SU-DHL-6 (cell line): ENCODE data around the gene NDUFC2.
A peak's percentile ranks its signal among the peaks of the same experiment; 100 is the strongest.

Experiments used
- H2AFZ ChIP-seq: fragments of 200-600 bp; sonication (generic); 2 replicates; pipeline ENCODE4 v1.6.1; 2014; ENCODE audit warnings: low read depth, mild to moderate bottlenecking, moderate library complexity, mixed read lengths, antibody characterized with exemption, low read length; ENCODE audit not compliant: severe bottlenecking
- H3F3A ChIP-seq: fragments of 200-600 bp; shearing (Covaris generic); 2 replicates; pipeline ENCODE4 v1.6.0; 2016; ENCODE audit warnings: antibody characterized with exemption, mild to moderate bottlenecking; ENCODE audit not compliant: insufficient read depth
- H3K27ac ChIP-seq: fragments of 200-600 bp; sonication (generic); 2 replicates; pipeline ENCODE4 v1.5.1; 2016; ENCODE audit warnings: low read depth, mild to moderate bottlenecking, low read length, moderate library complexity, mixed read lengths
- H3K27me3 ChIP-seq: fragments of 200-600 bp; sonication (generic), shearing (Covaris generic); 2 replicates; pipeline ENCODE4 v1.6.0; 2014; ENCODE audit warnings: mild to moderate bottlenecking, low read length
- H3K36me3 ChIP-seq: fragments of 200-600 bp; sonication (generic); 2 replicates; pipeline ENCODE4 v1.6.1; 2014; ENCODE audit warnings: mild to moderate bottlenecking, low read length, mixed read lengths
- H3K4me2 ChIP-seq: fragments of 300-600, 200-600 bp; shearing (Covaris generic), sonication (generic); 2 replicates; pipeline ENCODE4 v1.6.0; 2014; ENCODE audit warnings: low read length, low read depth, mild to moderate bottlenecking; ENCODE audit not compliant: poor library complexity, severe bottlenecking
- H3K4me3 ChIP-seq: fragments of 200-600 bp; sonication (generic); 2 replicates; pipeline ENCODE4 v1.5.1; 2014; ENCODE audit warnings: antibody characterized with exemption, low read length, mild to moderate bottlenecking, mixed read lengths; ENCODE audit not compliant: insufficient read depth, poor library complexity, severe bottlenecking
- H3K79me2 ChIP-seq: fragments of 200-600 bp; sonication (generic); 2 replicates; pipeline ENCODE4 v1.6.1; 2014; ENCODE audit warnings: mild to moderate bottlenecking, low read length, moderate library complexity; ENCODE audit not compliant: insufficient read depth
- H3K9ac ChIP-seq: fragments of 200-600 bp; sonication (generic); 2 replicates; pipeline ENCODE4 v1.7.0; 2014; ENCODE audit warnings: mild to moderate bottlenecking, low read length
- H3K9me2 ChIP-seq: fragments of 200-600 bp; sonication (generic); replicated peaks from 2 replicates; pipeline ENCODE4 v1.6.1; 2014; ENCODE audit warnings: low read length; ENCODE audit not compliant: insufficient read depth
- H3K9me3 ChIP-seq: fragments of 200-600 bp; sonication (generic); 2 replicates; pipeline ENCODE4 v1.6.1; 2014; ENCODE audit warnings: low read length, mixed read lengths; ENCODE audit not compliant: insufficient read depth
- H4K20me1 ChIP-seq: fragments of 200-600 bp; sonication (generic); 2 replicates; pipeline ENCODE4 v1.6.1; 2014; ENCODE audit warnings: low read depth, mild to moderate bottlenecking, antibody characterized with exemption, low read length, moderate library complexity, mixed read lengths
- CTCF ChIP-seq: fragments of 200-600 bp; sonication (generic); IDR thresholded peaks from one replicate; pipeline ENCODE4 v1.5.1; 2017; ENCODE audit warnings: antibody characterized with exemption, mild to moderate bottlenecking, low read length, moderate library complexity; ENCODE audit not compliant: insufficient read depth, poor library complexity, severe bottlenecking
- EZH2phosphoT487 ChIP-seq: fragments of 200-600 bp; sonication (generic), shearing (Covaris generic); conservative IDR thresholded peaks from 2 replicates; pipeline ENCODE4 v1.6.1; 2018; ENCODE audit warnings: mild to moderate bottlenecking, antibody characterized with exemption, low read length, moderate library complexity, mixed read lengths

Gene NDUFC2

GRCh38 chr11:78081583-78081982 is 1.9 kb upstream of the NDUFC2 start:
- no peak overlapping the region for H3K9ac ChIP-seq
- H3F3A ChIP-seq, result no peaks in the 10 kb centered on the region
- H3K79me2 ChIP-seq, result peaks cover 28% of the 10 kb centered on the region
- H3K9me3 ChIP-seq, result no peaks in the 10 kb centered on the region
- no peak for TF ChIP-seq EZH2phosphoT487
- TF ChIP-seq CTCF, result no peak
- no peak overlapping the region for H3K27ac ChIP-seq
- no peaks in the 10 kb centered on the region for H3K27me3 ChIP-seq
- H3K36me3 ChIP-seq, result no peaks in the 10 kb centered on the region
- H4K20me1 ChIP-seq, result no peaks in the 10 kb centered on the region
- no peak overlapping the region for H3K4me2 ChIP-seq
- H3K9me2 ChIP-seq, result no peaks in the 10 kb centered on the region
- H3K4me3 ChIP-seq, result no peak overlapping the region
- no peak overlapping the region for H2AFZ ChIP-seq

- Histone ChIP-seq H3K36me3 (no peaks in the 10 kb centered on the region), H3K27ac (no peak overlapping the region), H3K9me3 (no peaks in the 10 kb centered on the region), H3K79me2 (peaks cover 35% of the 10 kb centered on the region), H3K9me2 (no peaks in the 10 kb centered on the region), H4K20me1 (no peaks in the 10 kb centered on the region), H3K9ac (no peak overlapping the region), H3K4me2 (no peak overlapping the region), H3F3A (no peaks in the 10 kb centered on the region), H3K4me3 (no peak overlapping the region), H3K27me3 (no peaks in the 10 kb centered on the region), H2AFZ (peak overlapping the region; percentile 92)
- TF ChIP-seq EZH2phosphoT487 (no peak), CTCF (no peak)
Measured at GRCh38 chr11:78080818-78081495, 1.3 kb upstream of the NDUFC2 start.

- Histone ChIP-seq H3K4me2 (peak overlapping the region; percentile 78), H3K4me3 (peak overlapping the region; percentile 78), H3F3A (no peaks in the 10 kb centered on the region), H3K27ac (no peak overlapping the region), H2AFZ (peak overlapping the region; percentile 92), H3K9me2 (no peaks in the 10 kb centered on the region), H3K9me3 (no peaks in the 10 kb centered on the region), H3K9ac (peak overlapping the region; percentile 85), H3K36me3 (no peaks in the 10 kb centered on the region), H3K27me3 (no peaks in the 10 kb centered on the region), H3K79me2 (peaks cover 42% of the 10 kb centered on the region), H4K20me1 (peaks cover 3% of the 10 kb centered on the region; the same call in 1 of the 2 replicates)
- TF ChIP-seq CTCF (no peak), EZH2phosphoT487 (no peak)
Measured at GRCh38 chr11:78080084-78080817, 589 bp upstream of the NDUFC2 start.
